GM21390 (cell line): ENCODE results near the gene FAM228B.
"Not testable (repeated sequence)": the region's sequence is repeated elsewhere in the genome, so short reads cannot be mapped to it uniquely, and the experiment has no call there.

Source experiments
- ATAC-seq: cut with Tn5 transposase; IDR thresholded peaks from one replicate; pipeline ENCODE4 v1.9.1; 2021; ENCODE audit not compliant: unreplicated experiment

The FAM228B gene

GRCh38 chr2:24123195-24123921 lies at the start of gene FAM228B, which contains the start of gene PFN4:
Gene FAM228B, plus strand, starts transcription at chr2:24123469. Its CDS starts 893 bp downstream, at chr2:24124362.
Gene PFN4, minus strand, starts transcription at chr2:24123334. Its CDS starts 799 bp downstream, at chr2:24122535.
- ATAC-seq: peak; percentile 85

- no peak for ATAC-seq
These were observed 49.5 kb upstream of the FAM228B start for GRCh38 chr2:24073816-24074215.

- no peak for ATAC-seq
These were observed 48.0 kb upstream of the FAM228B start for GRCh38 chr2:24075259-24075658.

GRCh38 chr2:24075915-24076848 lies 47.1 kb upstream of the FAM228B start, which contains the start of gene SF3B6:
Gene SF3B6, minus strand, starts transcription at chr2:24076326. Its CDS starts 97 bp downstream, at chr2:24076229.
- peak; percentile 94 for ATAC-seq

DNA sequence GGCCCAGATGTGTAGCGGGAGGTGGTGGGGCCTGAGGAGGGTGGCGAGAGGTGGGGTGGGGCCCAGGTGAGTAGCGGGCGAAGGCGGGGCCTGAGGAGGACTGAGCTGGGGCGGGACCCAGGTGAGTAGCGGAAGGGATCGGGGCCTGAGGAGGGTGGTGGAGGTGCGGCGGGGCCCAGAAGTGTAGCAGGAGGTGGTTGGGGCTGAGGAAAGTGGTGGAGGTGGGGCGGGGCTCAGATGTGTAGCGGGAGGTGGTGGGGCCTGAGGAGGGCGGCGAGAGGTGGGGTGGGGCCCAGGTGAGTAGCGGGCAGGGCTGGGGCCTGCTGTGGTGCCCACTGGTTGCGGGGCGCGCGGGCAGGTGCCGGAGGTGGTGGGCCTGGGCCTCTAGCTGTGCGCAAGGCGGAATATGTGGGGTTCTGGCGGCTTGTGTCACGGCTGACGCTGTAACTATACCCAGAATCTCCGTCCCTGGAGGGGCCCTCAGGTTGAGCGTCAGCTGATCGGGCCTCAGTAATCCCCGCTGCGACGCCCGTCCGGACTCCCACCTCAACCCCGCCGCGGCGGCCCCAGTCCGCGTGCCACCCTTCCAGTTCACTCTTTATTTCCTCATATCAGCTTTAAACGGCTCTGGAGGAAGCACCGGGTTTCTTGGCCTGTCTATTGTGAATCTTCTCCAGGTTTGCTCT lies 46.3 kb upstream of the FAM228B start:
- peak; percentile 1 for ATAC-seq

DNA sequence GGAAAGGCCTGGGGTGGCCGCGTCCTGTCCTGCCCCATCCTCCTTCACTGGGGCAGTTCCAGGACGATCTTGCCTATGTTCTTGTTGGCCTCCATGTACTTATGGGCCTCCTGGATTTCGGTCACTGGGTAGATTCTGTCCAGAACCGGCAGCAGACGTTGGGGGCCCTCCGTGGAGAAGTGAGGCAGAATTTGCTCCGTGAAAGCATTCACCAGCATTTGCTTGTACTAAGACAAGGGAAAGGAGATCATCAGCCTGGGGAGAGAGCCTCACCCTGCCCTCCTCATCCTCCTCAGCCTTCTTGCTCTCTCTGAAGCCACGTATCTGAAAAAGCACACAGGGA lies 45.8 kb upstream of the FAM228B start:
- ATAC-seq: no peak

GRCh38 chr2:24077879-24078278 lies 45.4 kb upstream of the FAM228B start:
- ATAC-seq: no peak

- ATAC-seq: no peak
These were observed 42.6 kb upstream of the FAM228B start for GRCh38 chr2:24080701-24081100.

DNA sequence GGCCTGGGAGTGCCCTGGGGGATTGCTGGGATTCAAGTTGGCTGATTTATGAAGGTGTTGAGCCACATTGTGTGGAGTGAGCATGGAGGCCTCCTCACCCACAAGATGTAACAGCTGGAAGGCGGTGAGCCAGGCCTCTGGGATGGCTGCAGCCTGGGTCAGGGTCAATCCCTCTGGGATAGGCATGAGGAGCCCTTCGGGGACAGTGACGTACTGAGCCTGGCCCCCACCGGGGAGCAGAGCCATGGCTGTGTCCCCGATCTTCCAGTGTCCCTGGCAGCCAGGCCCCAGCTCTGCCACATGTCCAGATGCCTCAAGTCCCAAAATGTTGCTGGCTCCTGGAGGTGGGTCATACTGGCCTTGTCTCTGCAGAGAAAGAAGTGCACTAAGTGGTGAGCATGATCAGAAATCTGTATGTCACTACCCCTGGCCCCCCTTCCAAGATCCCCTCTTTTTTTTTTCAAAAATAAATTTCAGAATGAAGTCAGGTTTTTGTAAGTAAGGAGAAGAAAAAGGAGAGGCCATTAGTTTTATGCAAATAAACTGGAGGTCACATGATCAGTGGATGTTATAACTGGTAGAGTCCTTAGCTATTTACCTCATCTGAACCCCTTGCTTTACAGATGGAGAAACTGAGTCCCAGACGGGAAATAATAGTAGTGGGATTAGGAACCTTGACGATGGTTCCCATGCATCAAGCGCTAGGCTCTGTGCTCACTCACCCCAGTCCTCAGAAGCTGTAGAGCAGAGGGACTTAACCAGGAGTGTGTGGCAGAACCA lies 40.3 kb upstream of the FAM228B start:
- ATAC-seq: no peak

GRCh38 chr2:24083567-24084385 lies 39.5 kb upstream of the FAM228B start:
- ATAC-seq: peak; percentile 78

- peak; percentile 83 for ATAC-seq
These were observed 38.7 kb upstream of the FAM228B start, which contains the start of gene TP53I3 for GRCh38 chr2:24084386-24085199. Gene TP53I3, minus strand, starts transcription at chr2:24084834. Its CDS starts 508 bp downstream, at chr2:24084326.

GRCh38 chr2:24085200-24085489 lies 38.1 kb upstream of the FAM228B start:
- ATAC-seq: no peak

- ATAC-seq: no peak
These were observed 37.0 kb upstream of the FAM228B start for GRCh38 chr2:24086241-24086640.

DNA sequence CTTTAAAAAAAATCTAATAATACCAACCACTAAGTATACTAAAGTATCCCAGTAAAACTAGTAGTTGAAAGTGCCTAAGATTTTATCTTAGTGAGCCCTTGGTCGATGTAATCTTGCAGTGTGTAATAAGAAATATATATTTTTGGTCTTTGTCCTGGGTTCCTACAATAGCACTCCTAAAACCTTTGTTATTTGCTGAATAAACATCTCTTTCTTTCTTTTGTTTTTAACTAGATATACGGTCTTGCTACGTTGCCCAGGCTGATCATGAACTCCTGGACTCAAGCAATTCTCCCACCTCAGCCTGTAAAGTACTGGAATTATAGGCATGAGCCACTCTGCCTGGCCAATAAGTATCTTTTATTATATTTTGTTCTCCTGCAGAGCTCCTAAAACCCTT lies 36.2 kb upstream of the FAM228B start:
- no peak for ATAC-seq

DNA sequence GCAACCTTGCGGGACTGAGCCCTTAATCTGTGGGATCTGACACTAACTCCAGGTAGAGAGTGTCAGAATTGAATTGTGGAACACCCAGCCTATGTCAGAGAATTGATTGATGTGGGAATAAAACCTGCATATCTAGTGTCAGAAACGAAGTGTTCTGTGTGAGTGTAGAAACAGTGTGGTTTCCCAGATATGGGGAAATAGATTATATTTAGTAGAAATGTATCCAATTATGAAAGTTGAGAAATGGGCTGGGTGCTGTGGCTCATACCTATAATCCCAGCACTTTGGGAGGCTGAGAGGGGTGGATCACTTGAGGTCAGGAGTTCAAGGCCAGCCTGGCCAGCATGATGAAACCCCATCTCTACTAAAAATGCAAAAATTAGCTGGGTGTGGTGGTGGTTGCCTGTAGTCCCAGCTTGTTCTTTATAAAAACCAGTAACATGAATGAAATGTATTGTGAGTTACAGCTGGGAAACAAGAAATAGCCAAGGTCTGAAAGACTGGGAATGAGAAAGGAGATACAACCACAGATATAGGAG lies 34.4 kb upstream of the FAM228B start:
- ATAC-seq: no peak

- ATAC-seq: not testable (repeated sequence)
These were observed 30.0 kb upstream of the FAM228B start for GRCh38 chr2:24093270-24093669.

GRCh38 chr2:24095171-24095677 lies 28.0 kb upstream of the FAM228B start:
- ATAC-seq: not testable (repeated sequence)

- not testable (repeated sequence) for ATAC-seq
These were observed 22.5 kb upstream of the FAM228B start for GRCh38 chr2:24100732-24101131.
